GM10266 (cell line): ENCODE data around the gene FYN.
A peak's percentile ranks its signal among the peaks of the same experiment; 100 is the strongest.

Experiments used
- DNase-seq: peaks from one replicate; pipeline ENCODE4 v3.0.0; 2012; ENCODE audit errors: extremely low spot score
- TF ChIP-seq, protein P1 (sequence below): IDR thresholded peaks from 2 replicates; pipeline ENCODE4 v1.5.1; 2012; ENCODE audit warnings: mild to moderate bottlenecking, low read depth; ENCODE audit not compliant: control insufficient read depth, insufficient read depth; ENCODE audit errors: missing control alignments

FYN gene

DNA sequence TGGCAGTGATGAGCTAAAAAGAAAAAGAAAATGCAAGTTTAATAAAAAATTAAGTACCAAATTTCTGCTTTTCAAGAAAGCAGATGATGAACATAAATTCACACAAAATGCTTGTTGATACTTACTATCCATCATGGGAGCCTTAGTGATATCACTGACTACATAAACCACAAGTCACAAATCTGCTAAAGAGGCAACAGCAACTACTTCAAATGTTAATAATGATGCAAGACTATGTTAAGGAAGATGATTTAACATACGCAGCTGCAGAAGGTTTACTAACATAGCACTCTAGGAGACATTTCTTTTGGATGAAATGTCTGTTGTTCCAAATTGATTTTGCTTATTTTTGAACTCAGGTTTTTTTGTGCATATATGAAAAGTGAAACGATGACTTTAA lies 18.6 kb downstream of the FYN start:
- TF ChIP-seq, protein P1, sequence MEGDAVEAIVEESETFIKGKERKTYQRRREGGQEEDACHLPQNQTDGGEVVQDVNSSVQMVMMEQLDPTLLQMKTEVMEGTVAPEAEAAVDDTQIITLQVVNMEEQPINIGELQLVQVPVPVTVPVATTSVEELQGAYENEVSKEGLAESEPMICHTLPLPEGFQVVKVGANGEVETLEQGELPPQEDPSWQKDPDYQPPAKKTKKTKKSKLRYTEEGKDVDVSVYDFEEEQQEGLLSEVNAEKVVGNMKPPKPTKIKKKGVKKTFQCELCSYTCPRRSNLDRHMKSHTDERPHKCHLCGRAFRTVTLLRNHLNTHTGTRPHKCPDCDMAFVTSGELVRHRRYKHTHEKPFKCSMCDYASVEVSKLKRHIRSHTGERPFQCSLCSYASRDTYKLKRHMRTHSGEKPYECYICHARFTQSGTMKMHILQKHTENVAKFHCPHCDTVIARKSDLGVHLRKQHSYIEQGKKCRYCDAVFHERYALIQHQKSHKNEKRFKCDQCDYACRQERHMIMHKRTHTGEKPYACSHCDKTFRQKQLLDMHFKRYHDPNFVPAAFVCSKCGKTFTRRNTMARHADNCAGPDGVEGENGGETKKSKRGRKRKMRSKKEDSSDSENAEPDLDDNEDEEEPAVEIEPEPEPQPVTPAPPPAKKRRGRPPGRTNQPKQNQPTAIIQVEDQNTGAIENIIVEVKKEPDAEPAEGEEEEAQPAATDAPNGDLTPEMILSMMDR = no peak
- DNase-seq = no peak

DNA sequence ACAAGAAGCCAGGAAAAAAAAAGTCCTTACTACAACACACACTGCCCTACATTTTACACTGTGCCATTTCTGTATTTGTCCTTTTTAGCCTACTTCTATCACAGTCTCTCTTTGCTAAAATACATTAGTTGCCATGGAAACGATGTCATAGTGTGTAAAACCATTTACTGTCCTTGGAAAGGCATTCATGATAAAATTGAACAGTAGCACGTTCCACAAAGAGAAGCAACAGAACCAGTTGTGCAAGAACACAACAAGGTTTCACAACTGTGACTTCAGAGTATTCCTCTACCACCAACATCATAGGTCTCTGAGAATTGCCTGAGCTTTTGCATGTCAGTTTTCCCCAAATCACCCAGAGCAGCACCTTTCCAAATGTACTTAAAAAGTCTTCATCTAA lies 20.5 kb downstream of the FYN start:
- TF ChIP-seq, protein P1 = no peak
- no peak for DNase-seq

DNA sequence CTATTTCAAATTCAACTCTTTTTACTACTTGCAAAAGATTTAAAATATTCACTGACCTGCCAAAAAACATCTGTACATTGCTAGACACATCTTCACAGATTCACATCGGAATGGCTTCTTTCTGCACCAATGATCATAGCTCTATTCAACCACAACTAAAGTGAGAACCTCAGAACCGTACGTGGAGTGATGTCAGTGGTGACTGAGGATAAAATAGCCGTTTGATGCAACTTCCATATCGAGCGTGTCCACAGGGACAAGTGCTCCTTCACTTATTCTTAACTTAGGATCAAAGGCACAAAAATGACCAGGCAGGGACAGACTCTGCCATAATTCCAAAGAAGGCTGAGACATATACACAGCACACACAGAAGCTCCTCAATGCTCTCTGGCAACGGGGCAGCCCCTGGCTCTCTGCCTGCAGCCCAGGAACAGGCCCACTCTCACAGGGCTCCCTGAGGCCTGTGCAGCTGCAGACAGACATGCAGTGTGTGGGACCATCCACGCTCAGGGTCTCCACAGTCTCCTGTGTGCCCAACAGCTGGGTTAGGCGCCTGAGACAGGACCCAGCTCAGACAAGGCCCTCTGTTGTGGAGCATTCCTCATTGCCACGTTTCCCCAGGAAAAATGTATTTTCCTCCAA lies 22.8 kb downstream of the FYN start:
- peak; percentile 41 for DNase-seq
- TF ChIP-seq, protein P1 = no peak

DNA sequence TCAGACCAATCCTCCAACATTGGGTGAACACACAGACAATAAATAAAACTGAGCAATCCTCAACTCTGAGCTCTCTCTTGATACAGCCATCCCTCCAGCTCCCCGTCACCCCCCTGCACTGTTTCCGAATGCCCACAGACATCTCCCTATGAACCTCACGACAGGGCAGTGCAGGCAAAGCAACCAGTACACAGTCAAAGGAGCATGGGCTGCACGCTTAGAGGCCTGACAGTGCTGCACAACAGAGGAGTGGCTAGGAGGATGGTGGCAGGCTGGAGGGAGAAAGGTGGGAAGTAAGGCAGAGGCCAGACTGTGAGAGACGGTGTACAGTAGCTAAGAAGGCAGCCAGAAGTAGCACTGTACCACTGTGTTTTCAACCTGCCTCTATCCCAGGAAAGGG lies 24.0 kb downstream of the FYN start:
- TF ChIP-seq, protein P1 = no peak
- DNase-seq = no peak

DNA sequence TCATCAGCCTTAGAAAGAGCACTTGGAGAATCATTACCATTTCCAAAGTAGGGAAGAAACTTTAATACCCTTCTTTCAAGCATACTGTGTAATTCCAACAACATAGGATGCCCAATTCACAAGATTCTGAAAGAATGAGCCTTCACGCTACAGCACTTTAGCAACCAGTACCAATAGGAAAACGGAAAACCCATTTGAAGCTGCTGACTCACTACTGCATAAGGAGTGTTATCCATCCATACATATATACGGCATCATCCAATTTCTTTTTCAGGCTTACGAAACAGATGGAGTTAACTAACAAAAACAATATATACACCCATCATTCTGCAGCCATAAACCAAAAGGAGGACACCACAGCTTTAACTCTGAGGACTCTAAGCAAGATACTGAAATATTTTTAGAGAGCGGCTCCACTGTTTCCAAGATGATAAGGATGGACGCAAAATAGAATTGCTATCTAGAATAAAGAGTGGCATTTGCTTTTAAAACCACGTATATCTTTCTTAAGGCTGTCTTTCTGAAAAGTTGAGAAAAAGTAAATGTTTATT lies 24.9 kb downstream of the FYN start:
- no peak for DNase-seq
- TF ChIP-seq, protein P1 = no peak

DNA sequence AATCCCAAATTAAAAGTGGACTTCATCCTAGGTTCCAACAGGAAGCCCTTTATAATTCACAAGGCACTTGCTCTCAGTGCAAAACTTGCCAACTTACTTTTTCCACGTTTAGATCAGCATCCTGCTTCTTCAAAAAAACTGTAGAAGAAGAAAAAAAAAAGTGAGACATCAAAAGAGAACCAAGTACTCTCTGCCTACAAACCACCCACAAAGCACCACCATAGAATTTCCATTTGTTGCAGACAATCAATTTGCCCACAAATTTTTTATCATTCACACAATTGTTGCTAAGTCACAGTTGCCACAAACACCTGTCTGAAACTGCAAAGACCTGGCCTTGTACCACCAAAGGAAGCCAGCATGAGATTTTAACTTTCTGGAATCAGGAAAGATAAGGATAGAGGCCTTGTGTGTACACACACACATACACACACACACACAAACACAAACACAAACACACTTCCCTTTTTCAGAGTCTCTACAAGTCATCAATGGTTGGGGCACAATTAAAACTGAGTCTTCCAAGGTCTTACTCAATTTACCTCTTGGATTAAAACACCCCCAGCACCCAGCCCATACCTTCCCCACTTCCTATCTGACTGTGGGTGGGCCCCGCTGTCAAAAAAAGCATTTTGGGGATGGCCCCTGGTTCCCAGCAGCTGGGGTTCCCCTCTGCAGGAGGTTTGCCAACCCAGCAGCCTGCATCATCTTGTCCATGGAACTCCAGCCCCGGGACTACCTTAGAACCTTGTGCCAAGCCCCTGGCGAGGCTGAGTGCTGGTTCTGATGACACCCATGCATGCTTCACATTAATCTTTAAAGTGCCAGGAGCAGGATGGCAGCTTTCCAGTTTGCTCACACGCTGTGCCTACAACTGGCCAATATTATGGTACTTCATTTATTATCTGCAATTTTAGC lies 26.5 kb downstream of the FYN start:
- DNase-seq = no peak
- TF ChIP-seq, protein P1 = no peak
